Trophoblast cell (in vitro differentiated cells and primary cell): ENCODE results near the gene MARCHF9.

Experiments
- DNase-seq, 2 donors: peaks; one replicate each; pipeline ENCODE4 v3.0.0-alpha.2; 2016
- H2AFZ ChIP-seq: 2 replicates; pipeline ENCODE4 v1.6.1; 2013; ENCODE audit warnings: low read length, moderate library complexity, mild to moderate bottlenecking; ENCODE audit not compliant: insufficient read depth, poor library complexity
- H2AK5ac ChIP-seq: 2 replicates; pipeline ENCODE4 v1.6.1; 2013; ENCODE audit warnings: mild to moderate bottlenecking, low read length
- H2BK120ac ChIP-seq: 2 replicates; pipeline ENCODE4 v1.6.1; 2013; ENCODE audit warnings: low read length, mild to moderate bottlenecking, moderate library complexity; ENCODE audit not compliant: insufficient read depth, poor library complexity
- H2BK12ac ChIP-seq: 2 replicates; pipeline ENCODE4 v1.6.1; 2013; ENCODE audit warnings: mild to moderate bottlenecking, low read length, moderate library complexity
- H2BK5ac ChIP-seq: 2 replicates; pipeline ENCODE4 v1.6.1; 2013; ENCODE audit warnings: low read length, low read depth, moderate library complexity, mild to moderate bottlenecking; ENCODE audit not compliant: poor library complexity
- H3K14ac ChIP-seq: 2 replicates; pipeline ENCODE4 v1.6.1; 2013; ENCODE audit warnings: mild to moderate bottlenecking, low read length
- H3K18ac ChIP-seq: 2 replicates; pipeline ENCODE4 v1.6.1; 2013; ENCODE audit warnings: mild to moderate bottlenecking, low read length
- H3K23ac ChIP-seq: 2 replicates; pipeline ENCODE4 v1.6.1; 2013; ENCODE audit warnings: low read length
- H3K27ac ChIP-seq: 2 replicates; pipeline ENCODE4 v1.5.1; 2013; ENCODE audit warnings: low read depth, mild to moderate bottlenecking, inconsistent platforms, low read length, moderate library complexity
- H3K27me3 ChIP-seq: 2 replicates; pipeline ENCODE4 v1.6.1; 2013; ENCODE audit warnings: inconsistent platforms, mild to moderate bottlenecking, low read length, moderate library complexity; ENCODE audit not compliant: insufficient read depth
- H3K36me3 ChIP-seq, 2 experiments: 1 replicate in 1 of 2; 2 replicates in 1 of 2; pipeline ENCODE4 v1.6.1; 2013; ENCODE audit warnings: low read length in 2 of 2, mild to moderate bottlenecking in 2 of 2, moderate library complexity in 1 of 2; ENCODE audit not compliant: insufficient read depth in 2 of 2, control insufficient read depth in 1 of 2
- H3K4ac ChIP-seq: 2 replicates; pipeline ENCODE4 v1.6.1; 2013; ENCODE audit warnings: low read depth, mild to moderate bottlenecking, low read length, moderate library complexity
- H3K4me1 ChIP-seq, 2 experiments: 1 replicate in 1 of 2; 2 replicates in 1 of 2; pipeline ENCODE4 v1.6.1; 2013; ENCODE audit warnings: low read length in 2 of 2, mild to moderate bottlenecking in 2 of 2, moderate library complexity in 1 of 2; ENCODE audit not compliant: insufficient read depth in 2 of 2, control insufficient read depth in 1 of 2
- H3K4me2 ChIP-seq: 2 replicates; pipeline ENCODE4 v1.6.1; 2013; ENCODE audit warnings: inconsistent platforms, mild to moderate bottlenecking, low read length, moderate library complexity
- H3K4me3 ChIP-seq: 2 replicates; pipeline ENCODE4 v1.5.1; 2013; ENCODE audit warnings: mild to moderate bottlenecking, low read depth, low read length, inconsistent platforms
- H3K79me1 ChIP-seq: one replicate; pipeline ENCODE4 v1.6.1; 2013; ENCODE audit warnings: low read length
- H3K79me2 ChIP-seq: 2 replicates; pipeline ENCODE4 v1.6.1; 2013; ENCODE audit warnings: low read length, mild to moderate bottlenecking; ENCODE audit not compliant: control insufficient read depth, insufficient read depth, poor library complexity
- H3K9ac ChIP-seq: 2 replicates; pipeline ENCODE4 v1.6.1; 2013; ENCODE audit warnings: mild to moderate bottlenecking, low read length
- H3K9me3 ChIP-seq: 2 replicates; pipeline ENCODE4 v1.6.1; 2013; ENCODE audit warnings: low read depth, mild to moderate bottlenecking, control low read depth, inconsistent platforms, low read length; ENCODE audit not compliant: insufficient read depth
- H4K12ac ChIP-seq: 2 replicates; pipeline ENCODE4 v1.6.1; 2013; ENCODE audit warnings: low read depth, mild to moderate bottlenecking, low read length, moderate library complexity
- H4K8ac ChIP-seq: 2 replicates; pipeline ENCODE4 v1.6.1; 2013; ENCODE audit warnings: low read depth, mild to moderate bottlenecking, low read length, moderate library complexity
- H4K91ac ChIP-seq: one replicate; pipeline ENCODE4 v1.6.1; 2013; ENCODE audit warnings: low read depth, mild to moderate bottlenecking, low read length, moderate library complexity
- WGBS: extraction: QIAGEN DNeasy Blood & Tissue Kit; methylation state at CpG from one replicate; pipeline ENCODE4 v1.1.7; 2013; ENCODE audit warnings: missing lambda C conversion rate; ENCODE audit not compliant: insufficient read length, insufficient coverage; ENCODE audit errors: extremely low coverage; 5-methylcytosine and 5-hydroxymethylcytosine counted together

The MARCHF9 gene

DNA sequence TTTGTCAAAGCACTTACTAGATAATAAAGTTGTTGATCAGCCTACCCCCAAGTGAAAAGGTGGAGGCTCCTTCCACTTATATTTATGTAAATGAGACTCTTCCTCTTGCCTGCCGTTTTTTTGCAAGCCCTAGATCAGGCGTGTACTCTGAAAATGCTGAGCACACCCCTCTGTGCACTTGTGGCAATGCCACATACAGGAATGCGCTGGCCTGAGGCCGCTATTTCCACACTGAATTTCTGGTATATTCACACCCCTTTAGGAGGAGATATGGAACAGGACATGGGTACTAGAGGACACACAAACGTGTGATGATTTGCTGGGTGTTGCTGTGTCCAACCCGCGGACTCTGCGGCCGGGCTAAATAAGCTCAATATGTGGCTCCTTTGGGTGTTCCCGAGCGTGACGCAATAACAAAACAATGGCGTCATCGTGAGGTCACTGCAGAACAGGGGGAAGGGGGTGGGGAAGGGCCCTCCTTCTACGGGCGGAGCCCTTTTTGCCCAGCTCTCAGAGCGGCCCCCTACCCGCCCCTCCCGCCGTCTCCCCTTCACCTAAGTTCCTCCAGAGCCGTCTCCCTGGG is 10.6 kb upstream of the MARCHF9 start:
- H2BK12ac ChIP-seq: no peak overlapping the region
- no peak overlapping the region for H3K27ac ChIP-seq
- H2BK5ac ChIP-seq: no peak overlapping the region
- DNase-seq: peak; percentile 53 to 79
- no peak overlapping the region for H4K91ac ChIP-seq
- H3K9me3 ChIP-seq: peaks cover 4% of the 10 kb centered on the region
- no peak overlapping the region for H3K4ac ChIP-seq
- peak overlapping the region; percentile 91 for H3K4me2 ChIP-seq
- H2AFZ ChIP-seq: no peak overlapping the region
- H3K4me1 ChIP-seq: no peaks in the 10 kb centered on the region
- no peak overlapping the region for H3K23ac ChIP-seq
- no peak overlapping the region for H2AK5ac ChIP-seq
- peaks cover 26% of the 10 kb centered on the region for H3K27me3 ChIP-seq
- no peak overlapping the region for H3K9ac ChIP-seq
- H3K36me3 ChIP-seq: peaks cover 12 to 19% of the 10 kb centered on the region in 2 experiments
- H3K4me3 ChIP-seq: peak overlapping the region; percentile 26
- H3K79me2 ChIP-seq: no peaks in the 10 kb centered on the region
- H2BK120ac ChIP-seq: no peak overlapping the region
- no CpG with 5 or more reads among the region's 21 CpGs for WGBS
- H4K8ac ChIP-seq: peak overlapping the region; percentile 25
- no peak overlapping the region for H3K14ac ChIP-seq
- H3K79me1 ChIP-seq: peaks cover 3% of the 10 kb centered on the region
- H4K12ac ChIP-seq: peak overlapping the region; percentile 20
- no peak overlapping the region for H3K18ac ChIP-seq

DNA sequence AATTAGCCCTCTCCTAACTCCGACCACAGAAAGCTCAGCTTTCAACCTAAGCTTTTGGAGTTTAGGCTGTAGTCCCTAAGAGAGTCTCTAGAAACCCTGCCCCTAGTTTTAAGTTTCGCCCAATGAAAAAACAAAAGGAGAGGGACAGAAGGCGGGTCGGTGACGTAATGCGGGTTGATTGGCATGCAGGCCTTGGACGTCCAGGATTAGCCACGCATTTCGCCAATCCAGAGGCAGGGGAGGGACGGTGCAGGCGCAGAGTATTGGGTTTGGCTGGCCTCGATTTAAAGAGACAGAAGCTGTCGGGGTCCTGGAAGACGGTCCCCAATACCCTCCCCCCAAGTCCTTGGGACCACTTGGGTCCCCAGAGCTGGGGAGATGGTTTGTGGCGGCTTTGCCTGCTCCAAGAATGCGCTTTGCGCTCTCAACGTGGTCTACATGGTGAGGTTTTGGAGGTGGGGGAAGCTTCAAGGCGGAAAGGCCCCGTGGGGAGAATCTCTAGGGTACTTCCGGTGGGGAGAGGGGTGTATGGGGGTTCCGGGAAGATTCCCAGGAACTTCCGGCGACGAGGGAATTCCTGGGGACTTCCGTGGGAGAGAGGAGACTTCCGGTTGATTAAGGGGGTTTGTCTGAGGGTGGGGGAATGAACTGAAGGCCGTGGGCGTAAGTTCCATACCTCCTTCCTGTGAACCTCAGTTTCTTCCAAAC is 10.0 kb upstream of the MARCHF9 start, which contains the start of gene TSPAN31:
TSPAN31 (plus strand) TSS at position 263 of the 708 bp plus-strand sequence; CDS start at position 379, 116 bp downstream.
- Histone ChIP-seq H2AK5ac (peak within 1 kb of the TSS; percentile 59), H2AFZ (peak within 1 kb of the TSS; percentile 67), H4K12ac (peak within 1 kb of the TSS; percentile 91), H3K4ac (no peak within 1 kb of the TSS), H3K23ac (no peak within 1 kb of the TSS), H3K79me1 (peaks cover 3% of the 10 kb centered on the region), H3K4me3 (peak within 1 kb of the TSS; percentile 78), H3K9me3 (peaks cover 4% of the 10 kb centered on the region), H4K8ac (peak within 1 kb of the TSS; percentile 97), H3K4me2 (peak within 1 kb of the TSS; percentile 91), H3K27me3 (peaks cover 20% of the 10 kb centered on the region), H2BK5ac (peak within 1 kb of the TSS; percentile 54), H2BK120ac (peak within 1 kb of the TSS; percentile 48), H2BK12ac (no peak within 1 kb of the TSS), H3K27ac (peak within 1 kb of the TSS; percentile 44), H3K79me2 (no peaks in the 10 kb centered on the region), H3K4me1 (no peaks in the 10 kb centered on the region), H3K14ac (peak within 1 kb of the TSS; percentile 86), H3K18ac (peak within 1 kb of the TSS; percentile 79), H3K36me3 (peaks cover 12 to 20% of the 10 kb centered on the region in 2 experiments), H3K9ac (peak within 1 kb of the TSS; percentile 82), H4K91ac (peak within 1 kb of the TSS; percentile 88)
- peak; percentile 97 to 98 for DNase-seq
- no CpG with 5 or more reads among the region's 29 CpGs for WGBS

DNA sequence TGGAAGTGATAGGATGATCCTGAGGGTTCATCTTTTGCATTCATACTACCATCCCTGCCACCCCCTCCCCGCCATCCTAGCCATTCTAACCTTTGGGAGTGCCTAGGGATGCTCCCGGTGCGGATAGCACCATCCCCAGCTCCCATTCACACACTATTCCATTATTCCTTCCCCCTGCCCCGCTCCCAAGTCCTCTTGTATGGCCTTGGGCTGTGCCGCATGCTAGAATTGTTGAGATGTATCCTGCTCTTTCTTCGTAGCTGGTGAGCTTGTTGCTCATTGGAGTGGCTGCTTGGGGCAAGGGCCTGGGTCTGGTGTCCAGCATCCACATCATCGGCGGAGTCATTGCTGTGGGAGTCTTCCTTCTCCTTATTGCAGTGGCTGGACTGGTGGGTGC is 9.4 kb upstream of the MARCHF9 start:
- H4K8ac ChIP-seq: peak overlapping the region; percentile 97

DNA sequence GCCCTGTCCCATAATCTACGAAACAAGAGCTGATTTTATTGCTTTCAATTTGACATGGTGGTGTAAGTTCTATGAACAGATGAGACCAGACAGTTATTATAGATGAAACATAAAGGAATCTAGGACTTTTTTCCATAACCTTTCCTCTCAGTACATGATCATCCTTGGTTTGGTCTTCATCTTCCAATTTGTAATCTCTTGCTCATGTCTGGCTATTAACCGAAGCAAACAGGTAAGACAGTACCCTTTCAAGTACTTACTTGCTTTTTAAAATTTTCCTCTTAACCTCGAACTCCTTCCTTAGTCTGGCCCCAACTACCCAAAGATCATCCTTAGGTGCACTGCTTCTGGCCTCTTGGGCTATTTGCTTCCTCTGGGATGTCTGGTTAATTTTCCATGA is 8.9 kb upstream of the MARCHF9 start:
- Histone ChIP-seq H3K4ac (no peak overlapping the region), H3K18ac (no peak overlapping the region), H3K9ac (no peak overlapping the region), H3K27me3 (peaks cover 10% of the 10 kb centered on the region), H3K4me1 (peaks cover under 1 to 3% of the 10 kb centered on the region in 2 experiments), H2BK120ac (no peak overlapping the region), H4K8ac (no peak overlapping the region), H3K27ac (no peak overlapping the region), H3K79me1 (peaks cover 3% of the 10 kb centered on the region), H3K14ac (no peak overlapping the region), H3K4me3 (no peak overlapping the region), H2BK12ac (no peak overlapping the region), H4K12ac (no peak overlapping the region), H3K79me2 (no peaks in the 10 kb centered on the region), H3K9me3 (peaks cover 2% of the 10 kb centered on the region), H3K23ac (no peak overlapping the region), H3K4me2 (no peak overlapping the region), H4K91ac (no peak overlapping the region), H3K36me3 (peaks cover 18 to 29% of the 10 kb centered on the region in 2 experiments), H2AK5ac (no peak overlapping the region), H2BK5ac (no peak overlapping the region), H2AFZ (no peak overlapping the region)
- DNase-seq: no peak
- WGBS: no CpG with 5 or more reads among the region's 3 CpGs

More for the DNA sequence above, 9.4 kb upstream of the MARCHF9 start:
- WGBS: no CpG with 5 or more reads among the region's 8 CpGs
- no peak overlapping the region for H3K18ac ChIP-seq
- no peak overlapping the region for H2AK5ac ChIP-seq
- no peak for DNase-seq
- peak overlapping the region; percentile 28 for H4K12ac ChIP-seq
- H3K23ac ChIP-seq: no peak overlapping the region
- peaks cover 3% of the 10 kb centered on the region for H3K79me1 ChIP-seq
- H3K36me3 ChIP-seq: peaks cover 15 to 24% of the 10 kb centered on the region in 2 experiments
- H3K27ac ChIP-seq: no peak overlapping the region
- peak overlapping the region; percentile 78 for H3K4me3 ChIP-seq
- H3K79me2 ChIP-seq: no peaks in the 10 kb centered on the region
- peaks cover 4% of the 10 kb centered on the region for H3K9me3 ChIP-seq
- no peak overlapping the region for H2AFZ ChIP-seq
- peak overlapping the region; percentile 3 for H3K14ac ChIP-seq
- H4K91ac ChIP-seq: no peak overlapping the region
- peaks cover 14% of the 10 kb centered on the region for H3K27me3 ChIP-seq
- no peak overlapping the region for H2BK5ac ChIP-seq
- H3K4ac ChIP-seq: no peak overlapping the region
- H2BK12ac ChIP-seq: no peak overlapping the region
- no peak overlapping the region for H3K9ac ChIP-seq
- peak overlapping the region; percentile 91 for H3K4me2 ChIP-seq
- H2BK120ac ChIP-seq: no peak overlapping the region
- no peaks in the 10 kb centered on the region for H3K4me1 ChIP-seq
